Measurements from ENCODE around the gene RPH3AL.
"Not testable (repeated sequence)": the region's sequence is repeated elsewhere in the genome, so short reads cannot be mapped to it uniquely, and the experiment has no call there.

The RPH3AL gene

DNA sequence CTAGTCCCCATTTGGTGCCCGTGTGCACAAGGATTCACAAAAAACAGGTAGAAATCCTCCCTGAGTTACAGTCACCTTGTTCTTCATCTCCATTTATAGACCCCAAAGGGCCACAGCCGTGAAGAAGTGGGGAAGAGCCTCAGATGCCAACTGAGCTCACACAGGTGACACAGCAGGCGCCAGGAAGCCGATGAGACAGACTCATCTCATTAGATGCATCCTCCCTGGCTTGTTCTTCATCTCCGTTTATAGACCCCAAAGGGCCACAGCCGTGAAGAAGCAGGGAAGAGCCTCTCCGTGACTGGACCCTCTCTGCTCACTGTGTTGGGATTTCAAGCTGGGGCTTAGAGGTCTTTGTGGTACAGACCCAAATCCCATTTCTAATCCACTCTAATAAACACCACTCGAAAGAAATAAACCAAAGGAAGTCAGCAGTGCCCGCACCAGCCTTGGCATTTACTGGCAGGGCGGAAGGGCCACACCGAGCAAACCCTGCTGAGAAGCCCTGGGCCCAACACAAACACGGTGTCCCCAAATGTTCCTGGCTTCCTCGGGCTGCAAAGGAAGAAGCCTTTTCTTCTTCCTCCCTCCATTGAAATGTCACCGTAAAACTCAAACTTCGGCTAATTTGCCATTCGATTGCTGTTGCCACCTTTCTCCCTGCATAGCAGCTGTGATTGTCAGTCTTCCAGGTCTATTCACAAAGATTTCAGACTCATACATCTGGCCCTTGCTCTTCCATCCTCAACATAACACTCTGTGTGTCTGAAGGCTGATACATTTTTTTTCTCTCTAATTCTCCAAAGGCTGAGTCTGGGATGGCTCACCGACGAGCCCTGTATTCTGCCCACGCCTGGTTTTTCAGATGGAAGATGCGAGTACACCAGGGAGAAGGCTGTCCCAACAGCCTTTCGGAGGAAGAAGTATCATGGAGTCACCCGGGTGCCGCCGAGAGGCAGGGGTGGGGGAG lies 126.2 kb downstream of the RPH3AL start:
- no peaks in the 10 kb centered on the region for H3K27me3 ChIP-seq (ENCODE audit: insufficient read depth, low read length)
- no peak overlapping the region for H3K27ac ChIP-seq (ENCODE audit: low read depth, low read length)
- H3K4me1 ChIP-seq (ENCODE audit: control insufficient read depth, insufficient read depth, low read length, unreplicated experiment) = peaks cover 5% of the 10 kb centered on the region
- H3K4me3 ChIP-seq (ENCODE audit: low read depth, low read length) = no peak overlapping the region
- H2AFZ ChIP-seq (ENCODE audit: low read length, unreplicated experiment) = no peak overlapping the region
- H3K36me3 ChIP-seq (ENCODE audit: insufficient read depth, low read length) = no peaks in the 10 kb centered on the region
- no peaks in the 10 kb centered on the region for H3K79me2 ChIP-seq (ENCODE audit: control insufficient read depth, insufficient read depth, low read length, unreplicated experiment)

DNA sequence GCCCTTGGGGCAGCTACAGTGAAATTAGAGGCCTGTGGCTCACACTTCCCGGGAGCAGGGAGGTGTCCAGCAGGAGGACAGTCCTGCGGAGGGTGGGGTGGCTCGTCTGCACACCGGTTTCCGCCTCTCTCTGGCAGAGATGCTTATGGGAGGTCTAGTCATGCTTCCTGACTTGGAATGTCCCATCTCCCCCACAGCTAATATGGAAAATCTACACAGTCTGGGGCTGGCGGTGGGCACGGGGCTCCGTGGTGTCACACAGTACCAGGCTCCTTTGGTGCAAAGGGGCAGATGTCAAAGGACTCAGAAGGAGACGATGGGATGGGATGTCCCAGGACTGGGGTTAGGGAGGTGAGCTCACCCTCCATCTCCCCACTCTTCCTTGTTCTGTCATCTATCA lies 127.1 kb downstream of the RPH3AL start:
- Histone ChIP-seq H3K4me1 (ENCODE audit: control insufficient read depth, insufficient read depth, low read length, unreplicated experiment) (peaks cover 5% of the 10 kb centered on the region), H3K36me3 (ENCODE audit: insufficient read depth, low read length) (no peaks in the 10 kb centered on the region), H3K79me2 (ENCODE audit: control insufficient read depth, insufficient read depth, low read length, unreplicated experiment) (no peaks in the 10 kb centered on the region)

DNA sequence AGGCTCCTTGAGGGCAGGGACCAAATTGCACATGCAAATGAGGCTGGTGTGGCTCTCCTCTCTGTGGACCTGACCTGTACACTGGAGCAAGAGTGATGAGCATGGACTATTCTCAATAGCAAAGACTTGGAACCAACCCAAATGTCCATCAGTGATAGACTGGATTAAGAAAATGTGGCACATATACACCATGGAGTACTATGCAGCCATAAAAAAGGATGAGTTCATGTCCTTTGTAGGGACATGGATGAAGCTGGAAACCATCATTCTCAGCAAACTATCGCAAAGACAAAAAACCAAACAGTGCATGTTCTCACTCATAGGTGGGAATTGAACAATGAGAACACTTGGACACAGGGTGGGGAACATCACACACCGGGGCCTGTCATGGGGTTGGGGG lies 128.0 kb downstream of the RPH3AL start:
- H3K79me2 ChIP-seq (ENCODE audit: control insufficient read depth, insufficient read depth, low read length, unreplicated experiment); H3K4me1 ChIP-seq (ENCODE audit: control insufficient read depth, insufficient read depth, low read length, unreplicated experiment); H3K27ac ChIP-seq (ENCODE audit: low read depth, low read length); H2AFZ ChIP-seq (ENCODE audit: low read length, unreplicated experiment); H3K36me3 ChIP-seq (ENCODE audit: insufficient read depth, low read length); H3K27me3 ChIP-seq (ENCODE audit: insufficient read depth, low read length); H3K4me3 ChIP-seq (ENCODE audit: low read depth, low read length): not testable (repeated sequence)

More for the DNA sequence above, 127.1 kb downstream of the RPH3AL start:
- Histone ChIP-seq H3K27ac (ENCODE audit: low read depth, low read length) (no peak overlapping the region), H2AFZ (ENCODE audit: low read length, unreplicated experiment) (no peak overlapping the region), H3K4me3 (ENCODE audit: low read depth, low read length) (no peak overlapping the region), H3K27me3 (ENCODE audit: insufficient read depth, low read length) (no peaks in the 10 kb centered on the region)

DNA sequence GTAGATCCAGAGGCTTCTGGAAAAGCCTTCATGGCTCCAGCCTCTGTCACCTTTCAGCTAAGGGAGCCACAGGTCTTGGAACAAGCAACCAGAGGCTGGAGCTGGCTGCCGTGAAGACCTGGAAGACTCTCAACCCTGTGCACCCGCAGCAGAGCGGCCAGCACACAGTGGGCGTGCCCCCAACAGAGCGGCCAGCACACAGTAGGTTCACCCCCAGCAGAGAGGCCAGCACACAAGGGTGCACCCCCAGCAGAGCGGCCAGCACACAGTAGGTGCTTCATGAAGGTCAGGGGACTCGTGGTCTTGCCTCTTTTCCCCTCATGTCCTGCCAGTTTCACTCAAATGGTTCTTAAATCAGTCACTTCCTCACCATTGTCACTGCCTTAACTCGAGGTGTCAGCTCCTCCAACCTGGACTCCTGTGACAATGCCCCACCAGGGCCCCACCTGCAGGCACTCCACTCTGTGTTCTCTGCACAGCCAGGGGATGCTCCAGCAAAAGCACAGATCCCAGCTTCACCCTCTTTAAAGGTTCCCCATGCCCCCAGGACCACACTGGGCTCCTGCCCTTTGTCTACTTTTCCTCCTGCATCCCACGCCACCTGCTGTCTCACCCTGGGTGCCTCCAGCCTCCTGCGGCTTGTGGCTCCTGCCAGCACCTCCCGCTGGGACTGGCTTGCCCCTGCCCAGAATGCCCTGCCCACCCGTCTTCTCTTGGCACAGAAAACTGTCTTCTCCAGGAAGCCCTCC lies 128.7 kb downstream of the RPH3AL start:
- Histone ChIP-seq H3K27ac (ENCODE audit: low read depth, low read length) (no peak overlapping the region), H3K4me3 (ENCODE audit: low read depth, low read length) (no peak overlapping the region), H3K36me3 (ENCODE audit: insufficient read depth, low read length) (no peaks in the 10 kb centered on the region), H3K4me1 (ENCODE audit: control insufficient read depth, insufficient read depth, low read length, unreplicated experiment) (no peaks in the 10 kb centered on the region), H3K27me3 (ENCODE audit: insufficient read depth, low read length) (no peaks in the 10 kb centered on the region), H2AFZ (ENCODE audit: low read length, unreplicated experiment) (no peak overlapping the region), H3K79me2 (ENCODE audit: control insufficient read depth, insufficient read depth, low read length, unreplicated experiment) (no peaks in the 10 kb centered on the region)

DNA sequence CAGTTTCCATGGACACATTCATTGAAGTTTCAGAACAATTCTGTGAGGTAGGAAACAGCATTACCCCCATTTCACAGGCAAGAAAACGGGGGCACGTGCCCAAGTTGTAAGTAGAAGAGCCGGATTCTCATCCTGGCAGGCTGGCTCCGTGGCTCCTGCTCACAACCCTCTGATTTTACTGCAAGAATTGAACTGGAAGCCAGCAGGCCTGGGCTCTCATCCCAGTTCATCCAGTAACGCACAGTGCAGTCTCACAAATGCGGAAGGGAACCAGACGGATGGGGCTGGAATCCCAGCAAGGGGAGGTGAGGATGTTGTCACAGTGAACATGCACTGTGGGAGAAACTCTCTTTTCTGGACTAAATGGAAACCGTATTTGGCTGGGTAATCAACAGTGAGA lies 130.4 kb downstream of the RPH3AL start:
- H2AFZ ChIP-seq (ENCODE audit: low read length, unreplicated experiment) = no peak overlapping the region
- no peak overlapping the region for H3K27ac ChIP-seq (ENCODE audit: low read depth, low read length)
- H3K4me1 ChIP-seq (ENCODE audit: control insufficient read depth, insufficient read depth, low read length, unreplicated experiment) = no peaks in the 10 kb centered on the region
- no peaks in the 10 kb centered on the region for H3K79me2 ChIP-seq (ENCODE audit: control insufficient read depth, insufficient read depth, low read length, unreplicated experiment)
- H3K4me3 ChIP-seq (ENCODE audit: low read depth, low read length) = no peak overlapping the region
- H3K36me3 ChIP-seq (ENCODE audit: insufficient read depth, low read length) = no peaks in the 10 kb centered on the region
- no peaks in the 10 kb centered on the region for H3K27me3 ChIP-seq (ENCODE audit: insufficient read depth, low read length)

DNA sequence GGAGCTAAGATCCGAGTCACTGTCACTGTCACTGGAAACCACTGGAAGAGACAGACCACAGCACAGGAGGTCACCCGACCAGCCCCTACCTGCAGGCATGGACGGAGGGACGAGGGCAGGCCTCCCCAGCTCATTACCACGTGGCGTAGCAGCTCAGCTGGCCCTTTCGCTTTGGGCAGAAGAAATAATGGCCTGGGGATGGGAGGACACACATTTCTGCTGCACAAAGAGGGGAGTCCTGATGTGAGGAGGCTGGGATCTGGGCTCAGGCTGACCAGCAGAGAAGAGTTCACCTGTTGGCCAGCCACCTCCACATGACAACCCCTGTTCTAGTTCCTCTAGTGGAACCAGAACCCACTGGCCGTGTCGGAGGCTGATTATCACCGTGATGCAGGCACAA lies 132.9 kb downstream of the RPH3AL start:
- no peak overlapping the region for H3K4me3 ChIP-seq (ENCODE audit: low read depth, low read length)
- no peaks in the 10 kb centered on the region for H3K36me3 ChIP-seq (ENCODE audit: insufficient read depth, low read length)
- H2AFZ ChIP-seq (ENCODE audit: low read length, unreplicated experiment) = no peak overlapping the region
- H3K27ac ChIP-seq (ENCODE audit: low read depth, low read length) = no peak overlapping the region
- H3K79me2 ChIP-seq (ENCODE audit: control insufficient read depth, insufficient read depth, low read length, unreplicated experiment) = no peaks in the 10 kb centered on the region
- H3K4me1 ChIP-seq (ENCODE audit: control insufficient read depth, insufficient read depth, low read length, unreplicated experiment) = no peaks in the 10 kb centered on the region
- no peaks in the 10 kb centered on the region for H3K27me3 ChIP-seq (ENCODE audit: insufficient read depth, low read length)

DNA sequence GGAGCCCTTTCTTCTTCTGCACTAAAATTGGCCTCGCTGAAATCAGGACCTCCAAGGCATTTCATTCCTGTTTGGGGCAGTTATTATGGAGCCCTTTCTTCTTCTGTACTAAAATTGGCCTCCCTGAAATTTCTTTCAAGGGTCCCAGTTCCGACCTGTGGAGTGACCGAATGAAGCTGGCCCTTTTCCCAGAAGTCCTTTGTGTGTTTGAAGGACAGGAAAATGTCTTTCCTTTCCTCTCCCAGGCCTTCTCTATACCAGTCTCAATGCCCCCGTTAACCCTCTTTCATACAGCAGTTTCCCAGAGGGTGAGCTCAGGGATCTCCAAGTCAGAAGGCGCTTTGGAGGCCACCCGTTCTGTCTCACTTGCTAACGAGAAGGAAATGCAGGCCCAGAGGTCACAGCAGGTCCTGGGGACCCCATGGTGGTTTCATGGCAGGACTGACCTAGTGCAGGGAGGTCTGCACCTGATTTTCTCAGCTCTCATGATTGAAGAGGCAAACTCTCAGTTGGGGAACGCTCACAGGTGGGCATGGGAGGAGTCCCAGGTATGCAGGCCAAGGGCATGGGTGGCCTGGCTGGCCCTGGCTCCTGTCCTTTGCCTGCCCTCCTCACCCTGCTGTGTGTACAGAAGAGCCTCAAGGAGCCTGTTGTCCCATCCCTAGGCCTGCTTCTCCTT lies 134.0 kb downstream of the RPH3AL start:
- Histone ChIP-seq H3K4me3 (ENCODE audit: low read depth, low read length) (no peak overlapping the region), H3K27ac (ENCODE audit: low read depth, low read length) (no peak overlapping the region), H3K36me3 (ENCODE audit: insufficient read depth, low read length) (no peaks in the 10 kb centered on the region), H3K27me3 (ENCODE audit: insufficient read depth, low read length) (no peaks in the 10 kb centered on the region), H3K79me2 (ENCODE audit: control insufficient read depth, insufficient read depth, low read length, unreplicated experiment) (no peaks in the 10 kb centered on the region), H2AFZ (ENCODE audit: low read length, unreplicated experiment) (no peak overlapping the region), H3K4me1 (ENCODE audit: control insufficient read depth, insufficient read depth, low read length, unreplicated experiment) (no peaks in the 10 kb centered on the region)

DNA sequence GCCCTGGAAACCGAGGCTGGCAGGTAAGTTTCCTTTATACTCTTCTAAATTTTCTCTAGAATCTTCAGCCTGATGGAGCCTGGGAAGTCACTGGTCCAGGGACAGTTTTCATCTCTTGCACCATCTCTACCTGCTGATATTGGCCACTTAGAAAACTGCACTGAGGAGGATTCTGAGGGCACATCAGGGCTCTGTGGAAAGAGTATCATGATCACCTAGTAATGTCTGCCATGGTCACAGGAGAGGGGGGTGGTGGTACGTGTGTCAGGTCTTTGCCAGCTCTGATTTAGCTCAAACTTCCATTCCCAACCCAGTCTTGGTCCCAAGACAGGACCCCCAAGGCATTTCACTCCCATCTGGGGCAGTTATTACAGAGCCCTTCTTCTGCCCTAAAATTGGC lies 136.0 kb downstream of the RPH3AL start:
- Histone ChIP-seq H3K4me1 (ENCODE audit: control insufficient read depth, insufficient read depth, low read length, unreplicated experiment) (no peaks in the 10 kb centered on the region), H2AFZ (ENCODE audit: low read length, unreplicated experiment) (no peak overlapping the region), H3K27ac (ENCODE audit: low read depth, low read length) (no peak overlapping the region), H3K27me3 (ENCODE audit: insufficient read depth, low read length) (no peaks in the 10 kb centered on the region), H3K4me3 (ENCODE audit: low read depth, low read length) (no peak overlapping the region), H3K79me2 (ENCODE audit: control insufficient read depth, insufficient read depth, low read length, unreplicated experiment) (no peaks in the 10 kb centered on the region), H3K36me3 (ENCODE audit: insufficient read depth, low read length) (no peaks in the 10 kb centered on the region)

DNA sequence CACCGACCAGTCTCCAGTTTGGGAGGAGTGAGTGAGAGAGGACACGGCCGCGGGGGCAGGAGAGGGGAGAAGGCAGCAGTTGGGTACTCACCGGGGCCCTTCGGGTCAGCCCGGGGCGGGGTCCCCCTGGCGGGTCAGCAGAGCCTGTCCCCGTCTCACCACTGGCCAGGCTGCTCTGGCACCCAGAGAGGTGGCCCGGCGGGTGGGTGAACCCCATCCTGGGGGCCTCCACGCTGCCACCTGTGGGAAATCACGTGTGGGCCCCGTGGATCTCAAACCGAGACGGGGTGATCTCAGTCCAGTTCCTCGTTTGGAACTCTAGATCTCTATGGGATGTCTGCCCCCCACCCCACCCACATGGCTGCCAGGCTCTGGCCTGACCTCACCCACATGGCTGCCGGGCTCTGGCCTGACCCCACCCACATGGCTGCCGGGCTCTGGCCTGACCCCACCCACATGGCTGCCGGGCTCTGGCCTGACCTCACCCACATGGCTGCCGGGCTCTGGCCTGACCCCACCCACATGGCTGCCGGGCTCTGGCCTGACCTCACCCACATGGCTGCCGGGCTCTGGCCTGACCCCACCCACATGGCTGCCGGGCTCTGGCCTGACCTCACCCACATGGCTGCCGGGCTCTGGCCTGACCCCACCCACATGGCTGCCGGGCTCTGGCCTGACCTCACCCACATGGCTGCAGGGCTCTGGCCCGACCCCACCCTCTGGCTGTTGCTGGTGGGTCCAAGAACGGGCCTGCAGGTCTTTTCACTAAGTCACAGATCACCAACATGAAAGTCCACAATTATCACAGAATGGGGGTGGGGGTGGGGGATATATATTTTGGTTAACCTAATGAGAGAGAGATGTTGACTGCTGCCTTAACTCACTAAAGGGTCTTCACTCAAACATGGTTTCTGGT lies 136.8 kb downstream of the RPH3AL start:
- H3K4me3 ChIP-seq (ENCODE audit: low read depth, low read length); H3K79me2 ChIP-seq (ENCODE audit: control insufficient read depth, insufficient read depth, low read length, unreplicated experiment); H3K27ac ChIP-seq (ENCODE audit: low read depth, low read length); H2AFZ ChIP-seq (ENCODE audit: low read length, unreplicated experiment); H3K27me3 ChIP-seq (ENCODE audit: insufficient read depth, low read length); H3K4me1 ChIP-seq (ENCODE audit: control insufficient read depth, insufficient read depth, low read length, unreplicated experiment); H3K36me3 ChIP-seq (ENCODE audit: insufficient read depth, low read length): not testable (repeated sequence)

DNA sequence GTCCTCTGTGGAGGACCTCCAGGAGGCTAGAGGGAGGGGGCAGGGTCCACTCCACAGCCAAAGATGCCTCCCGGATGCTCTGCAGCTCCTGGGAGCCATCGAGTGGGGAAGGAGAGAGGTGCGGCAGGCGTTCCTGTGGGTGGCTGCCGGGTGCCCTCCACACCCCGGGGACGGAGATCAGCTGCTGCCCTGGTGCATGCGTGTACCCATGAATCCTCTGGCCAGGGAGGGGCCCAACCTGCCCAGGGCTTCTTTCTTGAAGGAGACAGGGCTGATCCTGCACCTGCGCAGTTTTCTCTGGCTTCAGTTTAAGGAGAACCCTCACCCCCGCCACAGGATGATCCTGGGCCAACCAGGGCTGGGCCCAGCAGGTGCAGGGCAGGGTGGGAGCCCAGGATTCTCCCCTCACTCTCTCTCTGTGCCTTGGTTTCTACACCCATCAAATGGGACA lies 137.7 kb downstream of the RPH3AL start:
- H3K27ac ChIP-seq (ENCODE audit: low read depth, low read length) = no peak overlapping the region
- no peaks in the 10 kb centered on the region for H3K79me2 ChIP-seq (ENCODE audit: control insufficient read depth, insufficient read depth, low read length, unreplicated experiment)
- H3K36me3 ChIP-seq (ENCODE audit: insufficient read depth, low read length) = no peaks in the 10 kb centered on the region
- no peaks in the 10 kb centered on the region for H3K4me1 ChIP-seq (ENCODE audit: control insufficient read depth, insufficient read depth, low read length, unreplicated experiment)
- H3K27me3 ChIP-seq (ENCODE audit: insufficient read depth, low read length) = no peaks in the 10 kb centered on the region
- no peak overlapping the region for H2AFZ ChIP-seq (ENCODE audit: low read length, unreplicated experiment)
- no peak overlapping the region for H3K4me3 ChIP-seq (ENCODE audit: low read depth, low read length)

All from ACC112 (cell line).